Measurements from ENCODE around the gene HEXD.

The HEXD gene

DNA sequence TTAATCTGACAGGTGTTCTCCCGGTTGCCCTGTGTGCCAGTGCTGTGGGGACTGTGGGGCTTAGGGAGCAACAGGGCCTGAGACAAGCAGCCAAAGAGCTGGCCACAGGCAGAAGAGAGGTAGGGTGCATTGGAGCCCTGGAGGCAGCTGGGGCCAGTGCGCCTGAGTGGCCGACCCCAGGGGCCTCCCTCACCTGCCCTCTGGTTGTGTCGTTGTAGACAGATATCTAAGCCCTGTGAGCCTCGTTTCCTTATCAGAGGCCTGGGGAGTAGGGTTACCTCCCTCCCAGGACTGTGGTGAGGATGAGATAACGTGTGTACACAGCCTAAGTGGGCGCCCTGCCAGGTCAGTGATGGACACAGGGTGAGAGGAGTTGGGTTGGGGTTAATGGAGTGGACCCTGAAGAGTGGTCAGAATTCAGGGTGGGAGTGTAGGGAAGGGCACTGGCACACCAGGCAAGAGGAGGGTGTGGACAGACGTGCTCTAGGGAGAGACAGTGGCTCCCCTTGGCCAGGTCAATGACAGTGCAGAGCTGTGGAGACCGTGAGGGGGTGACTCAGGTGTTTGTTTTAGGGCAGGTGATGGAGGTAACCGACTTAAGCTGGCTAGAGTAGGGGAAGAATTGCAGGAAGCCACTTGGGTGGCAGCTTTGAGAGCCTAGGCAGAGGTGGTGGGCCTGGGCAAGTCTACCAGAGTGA, 43.8 kb downstream of the HEXD start:
- DNase-seq: no peak

DNA sequence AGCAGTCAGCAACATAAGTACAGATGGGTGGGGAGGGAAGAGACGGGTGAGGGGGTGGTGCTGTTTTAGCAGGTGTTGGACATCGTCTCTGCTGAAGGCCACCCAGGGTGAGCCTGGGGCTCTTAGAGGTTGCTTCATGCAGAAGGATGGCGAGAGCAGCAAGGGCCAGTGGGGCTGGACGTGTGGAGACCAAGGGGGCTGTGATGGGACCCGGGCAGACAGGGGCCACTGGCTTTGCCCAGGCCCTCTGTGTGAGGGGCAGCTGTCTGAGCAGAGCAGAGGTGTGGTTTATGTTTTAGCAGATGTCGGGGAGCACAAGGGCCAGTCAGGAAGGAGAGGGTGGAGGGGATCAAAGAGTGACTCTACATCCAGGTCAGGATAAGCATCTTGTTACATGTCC, 45.2 kb downstream of the HEXD start:
- no peak for DNase-seq

- DNase-seq: no peak
Observed at GRCh38 chr17:82463925-82464566, 45.9 kb downstream of the HEXD start.

DNA sequence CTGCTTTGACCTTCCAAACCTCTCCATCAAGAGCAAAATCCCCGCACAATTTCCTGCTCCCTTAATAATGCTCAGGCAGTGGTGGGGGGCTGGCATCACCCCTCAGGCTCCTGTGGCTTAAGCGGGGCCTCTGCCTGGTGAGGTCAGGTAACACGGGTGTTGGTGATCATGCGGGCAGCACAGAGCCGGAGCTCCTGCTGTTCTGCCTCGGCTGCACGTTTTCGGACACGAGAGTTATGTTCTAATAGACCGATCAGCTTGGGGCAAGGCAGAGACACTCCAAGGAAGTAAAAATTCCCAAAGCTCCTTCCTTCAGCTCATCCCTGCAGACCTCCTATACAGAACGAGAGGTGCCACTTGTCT, 46.4 kb downstream of the HEXD start:
- DNase-seq: no peak

- no peak for DNase-seq
Observed at GRCh38 chr17:82465023-82465603, 47.0 kb downstream of the HEXD start.

GRCh38 chr17:82468692-82469091, 50.5 kb downstream of the HEXD start:
- DNase-seq: no peak

DNA sequence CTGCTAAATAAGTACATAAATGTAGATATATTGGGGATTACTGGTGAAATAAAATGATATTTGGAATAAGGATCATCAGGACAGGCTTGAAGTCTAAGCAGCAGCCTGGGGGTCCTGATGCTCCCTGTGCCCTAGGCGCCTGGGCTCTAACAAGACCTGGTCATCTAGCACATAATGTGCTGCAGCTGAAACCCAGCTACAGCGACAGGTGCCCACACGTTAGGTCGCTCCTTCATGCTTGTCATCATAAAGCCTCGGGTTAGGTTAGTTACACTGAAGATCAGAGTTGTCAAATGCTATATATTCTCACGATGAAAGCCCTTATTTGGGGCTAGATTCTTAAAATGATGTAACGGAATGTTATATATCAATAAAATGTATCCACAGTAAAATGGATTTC, 51.9 kb downstream of the HEXD start:
- no peak for DNase-seq

- DNase-seq: no peak
Observed at GRCh38 chr17:82474223-82475010, 56.3 kb downstream of the HEXD start.

- DNase-seq: no peak
Observed at GRCh38 chr17:82475458-82475857, 57.3 kb downstream of the HEXD start.

GRCh38 chr17:82477934-82478333, 59.8 kb downstream of the HEXD start:
- no peak for DNase-seq

- DNase-seq: no peak
Observed at GRCh38 chr17:82479602-82480001, 61.5 kb downstream of the HEXD start.

GRCh38 chr17:82480318-82480717, 62.2 kb downstream of the HEXD start:
- no peak for DNase-seq

DNA sequence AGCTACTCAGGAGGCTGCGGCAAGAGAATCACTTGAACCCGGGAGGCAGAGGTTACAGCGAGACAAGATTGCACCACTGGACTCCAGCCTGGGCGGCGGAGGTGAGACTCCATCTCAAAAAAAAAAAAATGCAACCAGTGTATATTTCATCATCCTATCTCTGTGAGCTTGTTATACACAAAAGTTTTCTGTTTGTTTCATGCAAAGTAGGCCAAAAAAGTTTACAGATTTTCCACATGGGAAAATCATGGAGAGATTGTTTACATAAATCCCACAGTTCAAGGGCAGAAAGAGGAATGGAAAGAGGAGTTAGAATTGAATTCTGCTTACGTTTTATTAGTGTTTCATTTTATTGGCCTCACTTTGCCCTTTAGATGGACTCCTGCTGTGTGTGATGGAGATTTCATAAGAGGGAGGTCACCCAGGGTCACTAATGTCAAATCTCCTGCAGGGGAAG, 65.1 kb downstream of the HEXD start:
- no peak for DNase-seq

DNA sequence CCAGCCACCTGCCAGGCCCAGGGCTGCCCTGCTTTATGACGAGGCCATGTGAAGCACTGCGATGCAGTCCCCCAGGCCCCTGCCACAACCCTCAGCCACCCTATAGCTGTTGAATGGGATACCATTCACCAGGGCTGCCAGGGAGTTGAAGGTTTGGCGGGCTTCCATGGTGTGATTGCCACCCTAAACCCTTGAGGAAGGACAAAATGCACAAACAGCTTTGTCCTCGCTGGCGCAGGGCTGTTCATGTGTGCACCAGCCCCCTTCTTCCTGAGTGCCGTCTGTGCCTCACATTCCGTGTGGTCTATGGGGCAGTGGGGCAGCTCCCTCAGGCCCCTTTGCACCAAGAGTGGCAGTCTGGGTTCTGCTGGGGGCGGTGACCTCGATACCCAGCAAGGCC, 65.7 kb downstream of the HEXD start:
- DNase-seq: no peak

DNA sequence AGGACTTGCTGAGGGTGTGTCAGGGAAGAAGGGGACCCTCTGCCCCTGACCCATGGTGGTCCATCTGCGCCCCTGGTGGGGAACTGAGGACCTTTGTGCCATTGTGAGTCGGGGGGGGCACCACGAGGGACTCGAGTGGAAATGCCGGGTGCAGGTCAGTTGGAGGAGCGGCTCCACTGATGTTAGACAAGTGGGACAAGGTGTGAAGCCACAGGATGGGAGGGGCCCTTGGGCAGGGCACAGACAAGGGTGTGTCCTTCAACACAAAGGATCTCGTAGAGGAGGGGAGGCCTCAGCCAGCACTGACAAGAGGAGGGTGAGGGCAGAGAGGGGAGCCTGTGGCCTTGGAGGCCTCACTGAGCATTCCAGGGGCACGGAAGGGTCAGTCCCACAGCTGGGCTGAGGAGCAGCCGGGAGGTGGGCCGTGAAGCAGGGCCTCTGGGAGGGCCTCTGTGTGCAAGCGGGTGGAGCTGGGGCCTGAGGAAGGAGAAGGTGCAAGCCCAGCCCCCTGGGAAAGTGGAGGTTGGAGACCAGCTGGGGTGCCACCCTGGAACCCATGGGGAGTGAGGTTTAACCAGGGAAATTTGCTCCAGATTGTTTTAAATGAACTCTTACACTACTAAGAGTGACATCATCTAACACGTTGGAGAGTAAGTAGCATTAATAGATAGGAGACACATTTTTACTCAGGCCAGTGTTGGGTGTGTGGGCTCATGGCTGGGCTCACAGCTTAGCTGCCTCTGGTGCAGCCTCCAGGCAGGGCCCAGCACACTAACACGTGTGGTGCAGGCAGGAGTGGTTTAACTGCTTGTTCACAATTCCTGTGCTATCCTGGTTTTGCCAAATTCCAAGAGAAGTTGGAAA, 68.3 kb downstream of the HEXD start:
- no peak for DNase-seq

DNA sequence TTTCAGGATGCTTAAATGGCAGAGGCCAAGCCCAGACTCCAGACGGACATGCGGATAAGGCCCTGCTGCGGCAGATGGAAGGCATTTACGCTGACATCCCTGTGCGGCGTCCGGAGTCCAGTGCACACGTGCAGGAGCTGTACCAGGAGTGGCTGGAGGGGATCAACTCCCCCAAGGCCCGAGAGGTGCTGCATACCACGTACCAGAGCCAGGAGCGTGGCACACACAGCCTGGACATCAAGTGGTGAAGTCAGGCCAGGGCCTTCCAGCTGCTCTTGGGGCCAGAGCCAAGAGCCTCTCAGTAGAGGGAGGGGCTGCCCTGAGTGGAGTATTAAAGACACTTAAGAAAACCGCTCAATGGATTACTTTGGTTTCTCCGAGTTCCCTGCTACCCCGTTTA, 69.8 kb downstream of the HEXD start:
- no peak for DNase-seq

DNA sequence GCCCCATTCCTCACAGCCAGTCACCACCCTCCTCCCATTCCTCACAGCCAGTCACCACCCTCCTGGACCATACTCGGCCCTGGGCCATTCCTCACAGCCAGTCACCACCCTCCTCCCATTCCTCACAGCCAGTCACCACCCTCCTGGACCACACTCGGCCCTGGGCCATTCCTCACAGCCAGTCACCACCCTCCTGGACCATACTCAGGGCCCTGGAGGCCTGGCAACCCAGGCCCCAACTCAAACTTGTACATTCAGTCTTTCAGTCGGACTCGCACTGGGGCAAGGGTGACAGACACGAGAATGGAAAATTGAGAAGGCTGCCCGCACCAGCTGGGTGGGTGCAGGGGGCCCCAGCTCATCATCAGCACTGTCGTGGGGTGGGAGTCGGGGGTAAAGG, 71.0 kb downstream of the HEXD start:
- DNase-seq: no peak

GRCh38 chr17:82489851-82490511, 71.8 kb downstream of the HEXD start:
- DNase-seq: no peak

DNA sequence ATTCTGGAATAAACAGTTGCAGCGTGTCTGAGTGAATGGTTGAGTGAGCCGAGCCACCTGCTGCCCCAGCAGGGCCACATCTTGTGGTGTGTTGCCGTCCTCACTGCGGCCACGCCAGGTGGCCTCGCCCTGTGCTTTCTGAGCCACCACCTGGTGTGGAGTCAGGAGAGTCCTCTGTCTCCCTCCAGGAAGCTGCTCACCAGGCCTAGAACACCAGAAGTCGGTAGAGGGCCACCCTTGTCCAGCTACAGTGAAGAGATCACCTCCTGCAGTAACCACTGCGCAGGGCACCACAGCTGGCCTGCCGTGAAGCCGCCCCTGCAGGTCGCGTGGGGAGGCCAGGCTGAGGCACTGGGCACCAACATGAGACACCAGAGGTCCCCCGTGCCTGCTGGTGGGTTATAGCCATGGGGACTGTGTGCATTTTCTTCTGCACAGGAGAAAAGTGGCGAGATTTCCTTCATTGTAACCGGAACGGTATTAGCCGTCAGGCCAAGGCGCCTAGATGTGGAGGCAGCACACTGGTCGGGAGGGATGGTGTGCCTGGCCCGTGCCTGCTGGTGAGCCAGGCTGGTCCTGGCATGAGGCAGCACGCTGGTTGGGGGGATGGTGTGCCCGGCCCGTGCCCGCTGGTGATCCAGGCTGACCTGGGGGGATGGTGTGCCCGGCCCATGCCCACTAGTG, 72.5 kb downstream of the HEXD start:
- no peak for DNase-seq

DNA sequence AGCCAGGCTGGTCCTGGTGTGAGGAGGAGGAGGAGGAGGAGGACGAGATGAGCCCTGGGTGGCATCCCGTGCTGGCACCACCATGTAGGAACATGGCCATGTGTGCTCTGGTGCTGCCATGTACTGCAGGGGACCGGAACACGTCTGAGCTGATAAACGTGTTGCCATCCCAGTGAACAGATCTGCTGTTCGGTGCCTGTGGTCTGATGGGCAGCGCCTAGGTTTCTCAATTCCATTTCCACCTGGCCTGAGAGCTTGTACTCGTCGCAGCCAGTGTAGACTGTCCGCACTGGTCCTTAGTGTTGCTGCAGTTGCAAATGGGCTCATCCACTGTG, 73.0 kb downstream of the HEXD start:
- DNase-seq: no peak

DNA sequence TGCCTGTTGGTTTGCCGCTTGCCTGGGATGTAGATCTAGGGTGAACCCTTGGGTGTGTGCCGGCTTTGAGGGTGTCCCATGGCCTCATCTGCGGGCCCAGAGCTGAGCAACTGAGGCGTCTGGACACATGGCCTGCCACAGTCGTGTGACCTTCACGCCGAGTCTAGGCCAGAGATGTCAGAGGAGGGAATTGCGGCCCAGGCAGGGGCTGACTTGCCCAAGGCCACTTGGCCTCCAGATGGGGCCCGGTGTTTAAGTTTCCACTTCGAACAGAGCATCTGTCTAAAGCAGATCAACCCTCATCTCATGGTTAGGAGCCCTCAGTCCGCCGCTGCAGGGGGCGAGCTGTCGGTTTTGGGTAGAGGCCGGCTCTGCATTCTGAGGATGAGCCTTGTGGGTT, 73.4 kb downstream of the HEXD start:
- DNase-seq: no peak
